Measurements from ENCODE around the gene MAML3.
A peak's percentile ranks its signal among the peaks of the same experiment; 100 is the strongest.

MAML3 gene

DNA sequence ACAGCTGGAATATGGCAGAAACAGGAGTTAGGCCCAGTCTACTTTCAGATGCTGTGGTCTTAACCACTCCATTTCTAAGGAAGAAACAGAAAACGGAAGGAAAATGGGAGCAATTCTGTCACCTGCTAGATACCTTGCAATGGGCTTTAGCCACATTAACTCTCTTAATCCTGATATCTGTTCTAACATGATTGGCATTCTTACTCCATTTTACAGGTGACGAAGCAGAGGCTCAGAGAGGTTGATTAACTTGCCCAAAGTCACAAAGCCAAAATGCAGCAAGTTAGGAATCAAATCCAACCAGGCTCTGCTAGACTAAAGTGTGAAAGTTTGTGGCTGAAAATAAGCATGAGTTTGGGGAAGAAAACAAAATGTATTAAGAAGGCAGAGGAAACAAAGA lies 196.9 kb downstream of the MAML3 start:
- DNase-seq = no peak

DNA sequence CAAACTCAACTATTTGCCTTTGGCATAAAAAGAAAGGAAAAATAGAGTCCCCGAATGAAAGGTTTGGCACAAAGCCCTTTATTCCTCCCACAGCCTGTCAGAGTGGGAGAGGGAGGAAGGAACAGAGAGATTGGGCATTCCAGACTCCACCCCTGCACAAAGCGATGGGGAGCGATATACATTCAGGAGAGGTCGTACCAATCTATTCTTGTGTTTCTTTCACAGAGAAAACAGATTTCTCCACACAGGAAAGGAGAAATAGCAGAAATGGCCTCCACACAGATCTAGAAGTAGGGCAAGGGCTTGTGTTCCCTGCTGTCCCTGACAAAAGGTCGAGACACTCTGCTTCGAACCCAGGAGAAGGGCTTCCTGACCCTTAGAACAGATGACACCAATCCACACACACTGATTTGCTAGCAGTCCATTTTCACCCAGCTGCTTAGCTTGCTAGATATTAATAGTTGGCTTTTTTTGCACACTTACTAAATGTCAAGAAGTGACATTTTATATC lies 197.4 kb downstream of the MAML3 start:
- DNase-seq = peak; percentile 84

DNA sequence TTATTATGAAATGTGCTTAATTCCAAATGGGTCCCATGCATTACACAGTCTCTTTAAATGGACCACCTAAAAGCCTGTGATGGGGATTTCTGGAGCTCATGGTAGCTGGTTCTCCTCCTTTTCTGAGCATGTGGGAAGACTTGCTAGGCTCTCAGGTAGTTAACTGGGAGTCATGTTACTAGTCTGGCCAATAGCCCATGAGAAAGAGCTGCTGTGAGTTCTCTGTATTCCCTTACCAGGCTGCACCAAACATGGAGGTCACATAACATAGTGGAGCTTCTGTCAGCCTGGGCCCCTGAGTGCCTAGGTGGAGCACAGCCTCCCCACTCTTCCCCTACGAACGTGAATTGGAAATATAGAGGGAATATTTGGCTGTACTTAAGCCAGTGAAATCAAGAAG lies 198.4 kb downstream of the MAML3 start:
- peak; percentile 83 for DNase-seq

DNA sequence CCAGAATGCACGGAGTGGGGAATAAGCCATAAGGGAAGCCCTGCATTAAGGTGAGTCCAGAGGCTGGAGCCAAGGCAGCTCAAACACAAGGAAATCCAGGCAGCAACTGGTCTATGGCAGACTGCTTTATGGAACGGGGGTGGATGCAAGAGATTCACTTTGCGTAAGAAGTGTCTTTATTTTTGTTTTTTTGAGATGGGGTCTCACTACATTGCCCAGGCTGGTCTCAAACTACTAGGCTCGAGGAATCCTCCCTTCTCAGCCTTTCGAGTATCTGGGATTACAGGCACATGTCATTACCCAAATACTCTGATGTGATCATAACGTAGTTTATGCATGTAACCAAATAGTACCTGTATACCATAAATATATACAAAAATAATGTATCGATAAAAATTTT lies 199.5 kb downstream of the MAML3 start:
- peak; percentile 41 for DNase-seq

DNA sequence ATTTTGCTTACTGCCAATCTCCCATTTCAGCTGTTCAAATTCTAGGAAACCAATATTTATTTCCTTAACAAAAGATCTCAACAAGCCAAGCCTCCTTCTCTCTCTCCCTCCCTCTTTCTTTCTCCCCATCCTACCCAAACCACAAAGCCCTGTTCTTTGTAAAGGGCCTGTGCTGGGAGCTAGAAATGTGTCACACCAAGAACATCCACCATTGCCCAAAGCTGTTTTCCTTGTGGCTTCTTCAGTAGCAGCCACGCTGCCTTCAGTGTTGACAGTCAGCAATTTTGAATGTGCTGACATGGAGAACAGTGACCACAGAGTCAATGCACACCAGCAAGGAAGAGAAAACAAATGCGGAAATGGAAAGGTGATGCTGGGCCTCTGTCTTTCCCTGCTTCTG lies 203.0 kb downstream of the MAML3 start:
- no peak for DNase-seq

DNA sequence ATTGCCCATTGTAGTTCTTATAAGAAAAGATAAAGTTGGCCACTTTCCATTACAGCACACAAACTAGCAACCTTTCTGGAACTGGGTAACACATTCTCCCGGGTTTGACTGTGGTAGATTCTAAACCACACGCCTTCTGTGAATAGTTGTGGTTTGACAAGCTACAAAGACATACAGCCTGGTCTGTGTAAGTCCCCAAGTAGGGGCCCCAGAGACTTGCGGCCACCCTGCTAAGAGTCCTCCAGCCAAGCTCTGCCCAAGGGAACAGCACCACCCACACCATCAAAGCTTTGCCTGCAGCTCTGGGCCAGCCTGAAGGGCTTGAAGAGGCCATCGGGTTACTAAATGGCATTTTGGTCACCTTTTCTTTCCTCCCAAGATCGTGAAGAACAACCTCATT lies 203.4 kb downstream of the MAML3 start:
- DNase-seq = no peak

DNA sequence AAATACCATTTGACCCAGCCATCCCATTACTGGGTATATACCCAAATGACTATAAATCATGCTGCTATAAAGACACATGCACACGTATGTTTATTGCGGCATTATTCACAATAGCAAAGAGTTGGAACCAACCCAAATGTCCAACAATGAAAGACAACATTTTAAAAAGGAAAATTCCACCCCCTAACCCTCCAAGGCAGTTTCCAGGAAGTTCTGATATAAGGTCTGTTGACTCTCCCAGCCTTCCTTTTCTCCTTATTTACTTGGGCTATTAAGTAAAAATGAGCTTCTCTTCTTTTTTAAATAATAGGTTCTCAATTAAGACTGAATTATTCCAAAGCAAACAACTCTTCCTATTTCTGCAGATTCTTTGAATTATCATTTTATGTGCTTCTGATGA lies 209.1 kb downstream of the MAML3 start:
- DNase-seq = peak; percentile 76

DNA sequence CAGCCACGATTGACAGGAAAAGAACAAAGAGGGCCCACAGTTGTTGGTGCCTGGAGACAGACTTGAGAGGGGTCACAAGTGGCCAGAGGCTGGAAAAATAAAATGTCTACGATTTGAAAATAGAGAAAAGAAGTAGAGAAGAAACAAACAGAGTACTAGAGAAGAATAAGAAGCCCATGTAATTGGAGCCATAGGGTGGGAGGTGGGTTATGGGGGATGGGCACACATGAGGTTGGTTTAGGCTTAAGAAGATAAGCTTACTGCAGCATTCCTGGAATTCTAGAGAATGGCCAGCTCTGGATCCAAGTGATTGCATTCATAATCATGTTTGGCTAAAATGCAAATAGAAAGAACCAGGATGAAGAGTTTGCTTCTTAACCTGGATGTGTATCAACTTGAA lies 210.7 kb downstream of the MAML3 start:
- DNase-seq = no peak

DNA sequence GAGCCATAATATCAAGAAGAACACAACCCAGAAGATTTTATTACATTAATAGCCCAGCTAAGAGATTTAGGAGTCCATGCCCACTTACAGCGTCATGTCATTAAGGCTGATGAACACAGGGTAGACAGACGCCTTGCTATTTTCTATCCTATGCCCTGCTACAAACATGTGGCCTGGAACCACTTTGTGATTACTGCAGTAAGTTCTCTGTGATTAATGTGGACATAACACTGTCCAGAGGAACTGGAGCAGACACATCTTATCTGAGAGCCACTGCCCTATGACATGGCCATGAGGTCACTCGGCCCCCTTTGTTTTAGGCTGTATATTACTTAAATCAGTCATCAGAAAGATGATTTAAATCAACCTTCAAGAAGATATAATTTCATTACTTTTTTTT lies 211.7 kb downstream of the MAML3 start:
- no peak for DNase-seq

DNA sequence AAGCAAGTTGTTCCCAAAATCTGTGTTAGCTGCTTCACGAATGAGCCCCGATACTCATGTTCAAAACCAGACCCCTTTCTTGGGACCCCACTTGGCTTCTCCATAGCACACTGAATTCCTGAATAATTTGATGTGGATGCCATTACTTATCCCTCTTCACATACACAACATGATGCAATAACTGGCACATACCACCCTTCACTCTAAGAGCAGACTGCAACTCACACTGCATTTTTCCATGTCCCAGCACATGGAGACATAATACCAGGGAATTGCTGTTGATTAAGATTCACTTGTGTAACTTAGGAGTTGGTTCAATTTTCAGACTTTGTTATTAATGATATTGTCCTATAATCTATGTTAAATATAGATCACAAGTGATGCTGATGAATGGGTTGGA lies 213.4 kb downstream of the MAML3 start:
- DNase-seq = no peak

DNA sequence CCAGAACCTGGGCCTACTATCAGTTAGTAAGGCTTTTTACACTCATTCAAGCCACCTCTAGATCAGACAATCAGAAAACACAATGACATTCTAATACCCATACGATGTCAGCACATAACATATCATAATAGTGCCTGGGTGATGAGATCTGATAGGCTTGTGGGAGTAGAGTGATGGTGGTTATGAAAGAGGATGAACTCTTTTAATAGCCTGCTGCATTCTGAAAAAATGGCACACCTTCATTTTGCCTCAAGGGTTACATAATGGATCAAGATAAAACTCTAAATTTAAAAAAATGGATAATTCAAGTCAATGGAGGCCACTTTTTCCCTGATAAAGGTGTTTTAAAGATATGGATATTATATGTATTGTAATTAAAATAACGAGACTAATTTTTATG lies 215.6 kb downstream of the MAML3 start:
- DNase-seq = no peak

DNA sequence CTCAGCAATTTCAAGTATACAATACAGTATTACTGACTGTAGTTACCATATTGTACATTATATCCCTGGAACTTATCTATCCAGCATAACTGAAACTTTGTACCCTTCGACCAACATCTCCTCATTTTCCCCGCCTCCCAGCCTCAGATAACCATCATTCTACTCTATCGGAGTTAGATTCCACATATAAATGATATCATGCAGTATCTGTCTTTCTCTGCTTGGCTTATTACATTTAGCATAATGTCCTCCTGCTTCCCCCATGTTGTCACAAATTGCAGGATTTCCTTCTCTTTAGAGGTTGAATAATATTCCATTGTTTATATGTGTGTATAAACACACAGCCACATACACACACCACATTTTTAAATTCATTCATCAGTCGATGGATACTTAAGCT lies 218.1 kb downstream of the MAML3 start:
- no peak for DNase-seq

DNA sequence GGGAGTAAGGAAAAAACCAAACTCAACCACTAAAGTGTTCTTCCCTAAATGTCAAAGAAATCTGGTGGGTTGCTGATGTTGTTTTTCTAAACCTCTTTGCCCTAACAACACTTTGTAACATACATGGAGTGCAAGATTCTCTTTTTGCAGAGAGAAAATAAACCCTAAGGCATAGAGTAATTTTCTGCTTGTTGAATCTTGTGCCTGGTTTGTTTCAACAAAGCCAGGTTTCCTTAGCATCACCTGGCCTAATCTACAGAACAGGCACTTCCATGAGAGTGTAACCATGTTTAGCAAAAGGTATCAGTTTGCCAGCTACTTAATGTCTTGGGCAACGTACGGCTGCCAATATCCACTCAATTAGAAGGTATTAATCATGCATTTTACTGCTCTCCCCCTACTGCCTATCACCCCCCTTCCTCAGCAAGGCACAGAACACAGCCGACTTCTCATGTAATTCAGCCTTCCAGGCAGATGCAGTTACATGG lies 219.2 kb downstream of the MAML3 start:
- DNase-seq = peak; percentile 90

DNA sequence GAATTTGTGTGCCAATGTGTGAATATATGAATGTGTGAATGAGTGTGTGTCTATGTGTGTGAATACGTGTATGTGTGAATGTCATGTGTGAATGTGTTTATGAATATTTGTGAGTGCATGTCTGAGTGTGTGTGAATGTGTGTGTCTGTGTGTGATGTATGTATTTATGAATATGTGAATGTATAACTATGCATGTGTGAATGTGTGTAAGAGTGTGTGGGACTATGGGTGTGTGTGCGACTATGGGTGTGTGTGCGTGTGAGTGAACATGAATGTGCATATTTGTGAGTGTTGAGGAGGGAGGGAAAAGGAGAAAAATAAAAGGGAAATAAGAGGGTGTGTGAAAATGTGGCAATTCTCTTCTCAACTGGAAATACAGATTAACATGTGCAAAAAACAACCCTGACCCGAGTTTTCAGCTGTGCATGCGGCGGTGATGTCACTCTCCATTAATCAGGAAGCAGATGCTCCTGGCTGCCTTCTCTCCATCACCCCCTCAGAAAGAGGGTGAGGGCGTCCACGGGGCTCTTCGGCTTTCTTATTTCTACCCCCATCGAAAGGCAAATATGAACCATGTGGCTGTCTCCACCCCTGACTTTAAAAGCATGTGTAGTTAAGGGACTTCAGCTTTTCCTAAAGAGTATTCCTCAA lies 219.8 kb downstream of the MAML3 start:
- DNase-seq = peak; percentile 92

DNA sequence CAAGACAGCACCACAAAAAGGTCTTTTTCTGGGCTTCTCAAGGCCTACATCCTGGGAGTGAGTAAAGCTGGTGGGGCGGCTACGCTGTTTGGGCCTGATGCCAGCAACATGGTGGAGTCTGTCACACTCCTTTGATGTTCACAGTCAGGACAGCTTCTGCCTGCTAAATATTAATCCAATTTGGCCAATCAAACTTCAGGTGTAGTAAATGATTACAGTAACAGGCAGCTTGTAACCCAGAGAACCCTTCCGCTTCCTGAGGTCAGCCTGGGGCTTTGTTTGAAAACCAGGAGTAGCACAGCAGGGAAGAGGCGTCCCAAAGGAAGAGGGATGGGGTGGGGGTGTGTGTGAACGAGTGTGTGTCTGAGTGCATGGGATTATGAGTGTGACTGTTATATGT lies 220.4 kb downstream of the MAML3 start:
- peak; percentile 81 for DNase-seq

DNA sequence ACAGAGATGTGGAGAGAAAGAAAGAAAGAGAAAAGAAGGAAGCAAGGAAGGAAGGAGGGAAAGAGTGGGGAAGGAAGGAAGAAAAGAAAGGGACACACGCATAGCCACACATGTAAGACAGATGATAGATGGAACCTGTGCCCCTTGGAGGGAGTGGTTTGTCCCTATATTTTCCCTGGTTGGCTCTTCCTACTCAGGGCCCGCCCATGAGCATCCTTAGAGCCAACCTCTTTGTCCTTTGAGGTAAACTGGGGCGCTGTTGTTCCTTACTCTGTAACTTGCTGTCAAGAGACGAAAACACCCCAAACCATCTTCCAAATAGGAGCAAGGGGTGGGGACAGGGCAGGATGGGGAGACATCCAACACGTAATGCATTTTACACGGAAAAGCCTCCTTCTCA lies 220.9 kb downstream of the MAML3 start:
- DNase-seq = no peak

DNA sequence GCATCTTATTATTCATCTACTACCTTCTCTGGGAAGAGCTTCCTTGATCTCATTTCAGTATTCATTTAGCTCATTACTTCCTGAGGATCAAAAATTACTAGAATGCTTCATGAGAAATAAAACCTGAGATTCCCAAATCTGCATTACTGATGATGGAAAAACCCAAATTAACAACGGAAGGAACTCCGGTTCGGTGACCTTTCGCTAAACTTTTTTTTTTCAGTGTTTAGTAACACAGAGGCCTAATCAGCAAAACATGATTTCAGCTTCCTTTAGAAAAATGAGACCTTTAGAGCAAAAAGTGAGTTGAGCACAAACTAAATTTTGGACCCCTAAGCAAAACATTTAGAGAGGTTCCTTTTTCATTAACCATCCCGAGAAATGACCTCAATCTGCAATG lies 229.2 kb downstream of the MAML3 start:
- DNase-seq = no peak

DNA sequence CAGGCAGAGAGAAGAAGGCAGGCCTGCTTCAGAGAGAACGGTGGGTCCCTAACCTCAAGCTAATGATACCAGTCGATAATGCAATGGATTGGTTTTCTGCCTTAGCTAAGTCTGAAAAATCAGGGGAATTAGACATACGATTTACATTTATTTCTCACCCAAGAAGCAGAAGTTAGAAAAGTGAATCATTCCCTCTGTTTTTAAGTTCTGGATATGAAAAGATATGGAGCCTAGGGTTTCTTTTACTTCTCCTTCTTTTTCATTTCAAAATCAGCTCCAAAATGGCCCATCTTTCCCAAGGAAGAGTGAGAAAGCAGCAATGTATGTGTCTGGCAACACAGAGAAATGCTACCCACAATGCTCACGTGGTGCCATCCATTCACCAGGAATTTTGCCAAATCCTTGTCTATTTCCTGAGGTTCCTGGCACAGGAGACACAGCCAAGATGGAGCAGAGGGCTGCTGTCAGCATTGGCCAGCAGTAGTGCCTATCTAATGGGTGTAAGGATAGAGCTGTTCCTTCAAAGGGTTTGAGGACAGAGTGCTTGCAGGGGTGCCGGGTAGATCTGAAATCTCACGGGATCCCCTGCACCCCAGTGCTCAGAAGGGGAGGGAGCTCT lies 231.5 kb downstream of the MAML3 start:
- DNase-seq = peak; percentile 71

DNA sequence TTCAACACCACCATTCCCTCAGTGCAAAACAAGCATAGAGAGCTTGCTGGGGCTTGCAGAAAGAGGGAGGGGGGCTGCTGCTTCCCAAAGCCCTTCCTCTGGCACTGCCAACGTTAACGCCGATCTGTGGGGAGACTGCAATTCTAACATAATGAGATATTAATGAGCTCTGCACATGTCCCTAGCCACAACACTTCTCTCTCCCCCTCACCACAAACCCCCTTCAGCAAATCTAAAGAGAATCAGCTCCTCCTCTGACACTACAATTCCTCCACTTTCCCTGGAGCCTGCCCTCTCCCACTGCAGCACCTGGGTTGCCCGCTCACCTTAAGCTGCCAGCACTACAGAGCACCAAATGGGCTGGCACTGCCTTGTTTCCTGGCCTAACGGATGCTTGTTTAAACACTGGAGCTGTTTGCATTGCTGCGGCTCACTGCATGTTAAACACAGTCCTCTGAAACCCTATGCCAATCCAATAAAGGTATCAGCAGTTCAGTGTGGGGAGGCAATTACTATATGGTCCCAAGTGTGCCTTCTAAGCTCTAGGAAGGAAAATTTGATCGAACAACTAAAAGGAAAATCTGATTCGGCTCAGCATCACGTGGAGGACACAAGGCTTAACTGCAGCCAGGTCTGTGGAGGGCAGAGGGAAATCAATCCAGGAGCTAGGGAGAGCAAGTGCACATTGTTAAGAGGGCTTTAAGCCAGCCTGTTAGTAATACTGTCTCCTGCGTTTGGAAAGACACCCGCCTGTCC lies 232.4 kb downstream of the MAML3 start:
- peak; percentile 96 for DNase-seq

DNA sequence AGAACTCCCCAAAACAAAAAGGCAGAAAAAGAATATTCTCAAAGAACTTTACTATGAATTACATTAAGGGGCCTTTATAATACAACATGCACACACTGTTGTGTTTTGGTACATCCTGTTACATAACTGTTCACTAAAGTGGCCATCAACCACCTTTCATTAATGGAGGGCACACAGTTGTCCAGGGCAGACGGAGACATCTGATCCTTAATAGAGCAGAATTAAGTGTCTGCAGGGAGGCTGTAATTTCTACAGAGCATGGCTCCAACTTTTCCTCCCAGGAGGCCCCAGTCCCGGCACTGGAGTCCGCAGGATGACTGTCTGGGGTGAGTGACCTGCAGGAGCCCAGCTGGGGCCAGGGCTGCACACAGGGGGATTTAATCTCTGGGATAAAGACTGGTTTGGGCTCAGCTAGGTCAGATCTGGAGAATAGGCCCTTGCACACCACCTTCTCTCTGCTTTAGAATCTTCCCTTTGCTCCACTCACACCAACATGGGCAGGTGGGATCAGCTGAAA lies 233.4 kb downstream of the MAML3 start:
- peak; percentile 71 for DNase-seq

DNA sequence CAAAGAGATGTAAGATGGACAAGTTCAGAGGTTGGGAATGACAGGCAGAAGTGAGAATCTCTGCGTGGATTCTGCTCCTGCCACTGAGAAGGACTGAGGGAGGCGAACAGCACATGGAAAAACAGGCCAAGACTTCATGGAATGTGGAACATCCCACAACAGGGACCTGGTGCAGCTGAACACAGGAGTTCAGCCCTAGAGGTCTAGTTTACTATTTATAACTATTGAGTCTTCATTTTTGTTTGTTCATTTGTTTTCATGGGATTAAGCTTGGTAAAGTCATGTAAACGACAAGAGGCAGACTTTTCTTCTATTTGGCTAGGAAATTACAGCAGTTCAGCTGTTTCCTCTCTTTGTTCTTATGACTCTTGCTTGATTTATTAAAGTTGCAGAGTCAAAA lies 234.5 kb downstream of the MAML3 start:
- no peak for DNase-seq

DNA sequence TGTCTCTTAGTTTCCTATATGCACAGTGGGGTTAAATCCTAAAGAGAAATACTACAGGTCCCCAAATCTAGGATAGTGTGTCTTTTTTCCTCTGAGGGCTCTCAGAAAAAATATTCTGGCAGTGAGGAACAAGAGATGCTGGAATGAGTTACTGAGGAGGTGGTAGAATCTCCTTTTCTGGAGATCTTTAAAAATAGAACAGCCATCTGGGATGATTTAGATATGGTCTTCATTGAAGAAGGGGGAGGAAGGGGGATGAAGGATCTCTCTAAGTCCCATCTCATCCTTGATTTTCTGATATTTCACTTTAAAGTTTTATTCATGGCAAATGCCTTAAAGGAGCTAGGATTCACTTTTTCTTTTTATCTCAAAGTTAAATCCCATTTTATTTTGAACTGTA lies 235.0 kb downstream of the MAML3 start:
- DNase-seq = no peak

DNA sequence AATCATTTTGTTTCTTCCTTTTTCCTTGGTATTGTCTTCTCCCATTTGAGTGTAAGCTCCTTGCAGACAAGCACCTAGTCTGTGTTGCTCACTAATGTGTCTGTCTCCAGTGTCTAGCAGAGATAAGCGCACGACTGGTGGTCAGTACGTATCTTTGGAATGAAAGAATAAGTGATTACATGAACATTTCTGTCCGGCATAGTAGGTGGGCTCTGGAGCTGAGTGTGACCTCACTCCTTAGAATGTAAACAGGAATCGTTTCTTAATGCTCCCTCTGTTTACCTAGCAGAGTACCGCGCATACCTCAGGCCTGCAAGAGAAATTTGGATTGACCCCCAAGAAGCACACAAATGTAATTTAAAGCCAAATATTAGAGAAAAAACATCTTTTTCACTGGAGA lies 235.4 kb downstream of the MAML3 start:
- DNase-seq = no peak

DNA sequence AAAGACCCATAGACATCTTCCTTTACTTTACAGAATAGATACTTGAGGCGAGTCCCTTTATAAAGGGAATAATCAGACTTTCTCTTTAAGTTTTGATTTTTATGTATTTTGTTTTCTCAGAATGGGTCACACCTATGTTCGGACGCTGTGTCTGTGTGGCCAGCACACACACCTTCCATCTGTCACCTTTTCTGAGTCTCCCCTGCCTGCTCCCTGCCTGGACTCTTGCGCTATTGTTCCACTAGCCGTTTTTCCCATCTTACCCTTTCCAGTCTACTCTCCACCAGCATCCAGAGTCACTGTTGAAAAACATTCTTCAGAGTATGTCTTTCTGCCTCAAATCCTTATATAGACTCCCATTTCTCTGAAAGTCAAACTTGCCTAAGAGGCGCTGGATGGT lies 236.1 kb downstream of the MAML3 start:
- DNase-seq = no peak

Measured in NCI-H69 (cell line).